DND-41 (cell line): ENCODE data around the gene SCOC.
A peak's percentile ranks its signal among the peaks of the same experiment; 100 is the strongest.

Experiments
- ATAC-seq: fragments of 200-7000 bp; cut with Tn5 transposase; 3 replicates; pipeline ENCODE4 v1.9.1; 2021; ENCODE audit warnings: low read depth; ENCODE audit not compliant: insufficient read depth
- DNase-seq: peaks from one replicate; pipeline ENCODE4 v3.0.0-alpha.2; 2020
- H2AFZ ChIP-seq: 2 replicates; pipeline ENCODE4 v1.6.0; 2012; ENCODE audit warnings: low read depth, low read length
- H3K27ac ChIP-seq: 2 replicates; pipeline ENCODE4 v1.5.1; 2012; ENCODE audit warnings: low read length, inconsistent platforms
- H3K27me3 ChIP-seq: fragments of 200-600 bp; sonication (generic); 2 replicates; pipeline ENCODE4 v1.6.0; 2012; ENCODE audit warnings: low read length, mild to moderate bottlenecking, inconsistent platforms; ENCODE audit not compliant: insufficient read depth, poor library complexity
- H3K36me3 ChIP-seq: 2 replicates; pipeline ENCODE4 v1.5.1; 2012; ENCODE audit warnings: low read length, inconsistent platforms; ENCODE audit not compliant: insufficient read depth
- H3K4me1 ChIP-seq: 2 replicates; pipeline ENCODE4 v1.5.1; 2012; ENCODE audit warnings: mild to moderate bottlenecking, low read length; ENCODE audit not compliant: insufficient read depth
- H3K4me2 ChIP-seq: 2 replicates; pipeline ENCODE4 v1.6.0; 2012; ENCODE audit warnings: mild to moderate bottlenecking, moderate library complexity, low read length, inconsistent platforms; ENCODE audit not compliant: insufficient read depth
- H3K4me3 ChIP-seq, 2 experiments: fragments of 200-600 bp in 1 of 2; shearing (Covaris generic) in 1 of 2; 2 replicates each; pipeline ENCODE4 v1.5.1; 2012 to 2016; ENCODE audit warnings: inconsistent platforms in 2 of 2, low read length in 2 of 2, mild to moderate bottlenecking in 2 of 2, low read depth in 1 of 2, moderate library complexity in 1 of 2
- H3K79me2 ChIP-seq: 2 replicates; pipeline ENCODE4 v1.6.0; 2012; ENCODE audit warnings: low read length, inconsistent platforms; ENCODE audit not compliant: insufficient read depth
- H3K9ac ChIP-seq: 2 replicates; pipeline ENCODE4 v1.6.0; 2012; ENCODE audit warnings: low read depth, mild to moderate bottlenecking, inconsistent platforms, low read length, moderate library complexity
- H3K9me3 ChIP-seq: 2 replicates; pipeline ENCODE4 v1.5.1; 2012; ENCODE audit warnings: low read length, moderate library complexity, mild to moderate bottlenecking, inconsistent platforms; ENCODE audit not compliant: insufficient read depth, severe bottlenecking
- H4K20me1 ChIP-seq: 2 replicates; pipeline ENCODE4 v1.6.0; 2012; ENCODE audit warnings: low read length; ENCODE audit not compliant: insufficient read depth
- CTCF ChIP-seq: IDR thresholded peaks from 2 replicates; pipeline ENCODE4 v1.5.1; 2012; ENCODE audit warnings: borderline replicate concordance, low read length, moderate library complexity, mild to moderate bottlenecking; ENCODE audit not compliant: poor library complexity, severe bottlenecking; ENCODE audit errors: extremely low read depth
- EZH2 ChIP-seq: IDR thresholded peaks from 3 replicates; pipeline ENCODE4 v1.6.1; 2012; ENCODE audit warnings: borderline replicate concordance, low read depth, mild to moderate bottlenecking, moderate library complexity, low read length, inconsistent platforms; ENCODE audit not compliant: severe bottlenecking

SCOC gene

GRCh38 chr4:140351093-140352075 lies 22.1 kb upstream of the SCOC start:
- Histone ChIP-seq H3K27ac (no peak overlapping the region), H3K79me2 (no peaks in the 10 kb centered on the region), H3K4me1 (peaks cover 16% of the 10 kb centered on the region), H3K9ac (no peak overlapping the region), H3K9me3 (no peaks in the 10 kb centered on the region), H3K27me3 (peaks cover 2% of the 10 kb centered on the region), H3K4me3 (no peak overlapping the region), H3K4me2 (no peak overlapping the region), H4K20me1 (no peaks in the 10 kb centered on the region), H2AFZ (no peak overlapping the region), H3K36me3 (no peaks in the 10 kb centered on the region)
- ATAC-seq (no peak), DNase-seq (no peak)
- TF ChIP-seq EZH2 = no peak
- TF ChIP-seq CTCF = no peak

GRCh38 chr4:140353786-140354185 lies 19.7 kb upstream of the SCOC start:
- peak; percentile 27 for DNase-seq
- Histone ChIP-seq H3K4me3 (0 out of 4 replicates have a peak overlapping the region, but pooled peaks of 1 of the 2 experiments have one; percentile 2), H3K4me2 (peak overlapping the region; percentile 43; the same call in 1 of the 2 replicates), H3K36me3 (no peaks in the 10 kb centered on the region), H3K27me3 (no peaks in the 10 kb centered on the region), H3K27ac (peak overlapping the region; percentile 7; the same call in 1 of the 2 replicates), H4K20me1 (no peaks in the 10 kb centered on the region), H3K9me3 (no peaks in the 10 kb centered on the region), H3K79me2 (no peaks in the 10 kb centered on the region), H3K9ac (0 out of 2 replicates have a peak overlapping the region, but pooled peaks have one; percentile 7), H2AFZ (peak overlapping the region; percentile 48), H3K4me1 (peaks cover 16% of the 10 kb centered on the region)
- peak; percentile 81 for ATAC-seq
- TF ChIP-seq CTCF (no peak), EZH2 (no peak)

GRCh38 chr4:140355288-140355687 lies 18.2 kb upstream of the SCOC start:
- H2AFZ ChIP-seq = no peak overlapping the region
- H3K4me2 ChIP-seq = no peak overlapping the region
- H3K27ac ChIP-seq = no peak overlapping the region
- H3K9ac ChIP-seq = no peak overlapping the region
- H3K79me2 ChIP-seq = no peaks in the 10 kb centered on the region
- no peaks in the 10 kb centered on the region for H3K27me3 ChIP-seq
- no peaks in the 10 kb centered on the region for H4K20me1 ChIP-seq
- no peak overlapping the region for H3K4me3 ChIP-seq
- no peaks in the 10 kb centered on the region for H3K36me3 ChIP-seq
- DNase-seq (no peak), ATAC-seq (no peak)
- H3K9me3 ChIP-seq = no peaks in the 10 kb centered on the region
- no peak for TF ChIP-seq CTCF
- no peak for TF ChIP-seq EZH2
- peaks cover 16% of the 10 kb centered on the region for H3K4me1 ChIP-seq
